PC-3 (cell line): ENCODE measurements around the gene TIMP3. TPM values are rescaled to one million over a fixed set of nuclear protein-coding genes. Genes with fewer than 3 reads are reported as not detected.

Experiments
- ATAC-seq: fragments of 200-7000 bp; cut with Tn5 transposase; 2 replicates; pipeline ENCODE4 v1.9.1; 2020; ENCODE audit warnings: mild to moderate bottlenecking, moderate library complexity
- BruUV-seq: library from RNA; stranded (reverse); fragments of 400-500 nt; replicated peaks from 2 replicates; lab custom pipeline; 2021; lab: Mats Ljungman, UMichigan
- CTCF ChIA-PET: fragments of 300-600 bp; sonication (Branson Sonifier 250); formaldehyde crosslinking; loops from one replicate; lab custom pipeline; 2022; ENCODE audit warnings: antibody characterized with exemption; lab: Charles Lee
- POLR2A ChIA-PET: fragments of 300-600 bp; sonication (Branson Sonifier 250); formaldehyde crosslinking; loops from one replicate; lab custom pipeline; 2022; ENCODE audit warnings: antibody characterized with exemption; ENCODE audit not compliant: unreplicated experiment; lab: Charles Lee
- DNase-seq: peaks from one replicate; pipeline ENCODE4 v3.0.0-alpha.2; 2015
- H2AFZ ChIP-seq: fragments of 300-600 bp; sonication (generic); 2 replicates; pipeline ENCODE4 v1.6.0; 2016; ENCODE audit warnings: antibody characterized with exemption, low read length
- H3F3A ChIP-seq: fragments of 300-600 bp; sonication (generic); one replicate; pipeline ENCODE4 v1.6.0; 2017; ENCODE audit warnings: antibody characterized with exemption, low read length, control low read depth, mild to moderate bottlenecking; ENCODE audit not compliant: unreplicated experiment
- H3K27ac ChIP-seq: fragments of 300-600 bp; sonication (generic); 2 replicates; pipeline ENCODE4 v1.5.1; 2016; ENCODE audit warnings: mild to moderate bottlenecking, low read length
- H3K27me3 ChIP-seq: fragments of 300-600 bp; sonication (generic); 2 replicates; pipeline ENCODE4 v1.6.1; 2016; ENCODE audit warnings: low read length, mixed read lengths
- H3K36me3 ChIP-seq: fragments of 300-600 bp; sonication (generic); 2 replicates; pipeline ENCODE4 v1.6.1; 2016; ENCODE audit warnings: low read depth, mixed run types, low read length, mixed read lengths
- H3K4me1 ChIP-seq: fragments of 300-600 bp; sonication (generic); 2 replicates; pipeline ENCODE4 v1.5.1; 2016; ENCODE audit warnings: low read length; ENCODE audit not compliant: insufficient read depth
- H3K4me2 ChIP-seq: fragments of 300-600 bp; sonication (generic); 2 replicates; pipeline ENCODE4 v1.6.0; 2016; ENCODE audit warnings: low read length
- H3K4me3 ChIP-seq: fragments of 300-600 bp; sonication (generic); 2 replicates; pipeline ENCODE4 v1.5.1; 2016; ENCODE audit warnings: mild to moderate bottlenecking, low read length, mixed read lengths
- H3K79me2 ChIP-seq: fragments of 300-600 bp; sonication (generic); 2 replicates; pipeline ENCODE4 v1.6.1; 2017; ENCODE audit warnings: low read length, mixed read lengths
- H3K9ac ChIP-seq: fragments of 300-600 bp; sonication (generic); 2 replicates; pipeline ENCODE4 v1.6.0; 2016; ENCODE audit warnings: mild to moderate bottlenecking, low read length
- H3K9me2 ChIP-seq: fragments of 300-600 bp; sonication (generic); replicated peaks from 2 replicates; pipeline ENCODE4 v1.6.1; 2016; ENCODE audit warnings: mixed run types, low read length, mixed read lengths
- H3K9me3 ChIP-seq: fragments of 300-600 bp; sonication (generic); 2 replicates; pipeline ENCODE4 v1.6.1; 2016; ENCODE audit warnings: low read length, mixed read lengths
- H4K20me1 ChIP-seq: fragments of 300-600 bp; sonication (generic); 2 replicates; pipeline ENCODE4 v1.6.1; 2016; ENCODE audit warnings: low read length, mixed read lengths
- CTCF ChIP-seq: fragments of 300-600 bp; sonication (generic); conservative IDR thresholded peaks from 2 replicates; pipeline ENCODE4 v1.5.1; 2017; ENCODE audit warnings: antibody characterized with exemption, low read depth, mild to moderate bottlenecking, low read length
- EZH2 ChIP-seq: fragments of 300-600 bp; sonication (generic); IDR thresholded peaks from one replicate; pipeline ENCODE4 v1.6.1; 2017; ENCODE audit warnings: antibody characterized with exemption, mild to moderate bottlenecking, low read length; ENCODE audit not compliant: unreplicated experiment
- EZH2phosphoT487 ChIP-seq: fragments of 300-600 bp; sonication (generic); IDR thresholded peaks from 2 replicates; pipeline ENCODE4 v1.6.1; 2018; ENCODE audit warnings: mild to moderate bottlenecking, antibody characterized with exemption, low read length, borderline replicate concordance
- intact Hi-C: fragments of 100-400 bp; cut with micrococcal nuclease; formaldehyde crosslinking; loops from 2 replicates; pipeline ENCODE4 v1.9.0; 2023
- total RNA-seq: library from RNA; depleted of rRNA; stranded (reverse); fragments of >200 nt; gene quantifications from 2 replicates; pipeline ENCODE4 v1.2.3, GENCODE V29; 2014

TIMP3 gene
- total RNA-seq, 1 experiment from 2014 or later, result not detected

- POLR2A ChIA-PET, result no interaction called here
- no TSS peak for BruUV-seq
- Histone ChIP-seq H3K4me3 (no peak overlapping the region), H3K27me3 (no peaks in the 10 kb centered on the region), H2AFZ (no peak overlapping the region), H3K9me2 (no peaks in the 10 kb centered on the region), H3K4me2 (no peak overlapping the region), H3K27ac (no peak overlapping the region), H3K79me2 (no peaks in the 10 kb centered on the region), H4K20me1 (no peaks in the 10 kb centered on the region), H3F3A (no peaks in the 10 kb centered on the region), H3K9me3 (no peaks in the 10 kb centered on the region), H3K36me3 (no peaks in the 10 kb centered on the region), H3K9ac (no peak overlapping the region), H3K4me1 (no peaks in the 10 kb centered on the region)
- intact Hi-C loops, result no loop called here
- DNase-seq (no peak), ATAC-seq (no peak)
- CTCF ChIA-PET, result no interaction called here
- no peak for TF ChIP-seq EZH2
- TF ChIP-seq CTCF, result no peak
- TF ChIP-seq EZH2phosphoT487, result no peak
Measured at GRCh38 chr22:32811788-32812545, 10.5 kb downstream of the TIMP3 start.

- H3K79me2 ChIP-seq, result no peaks in the 10 kb centered on the region
- H3K4me1 ChIP-seq, result no peaks in the 10 kb centered on the region
- H3K27me3 ChIP-seq, result no peaks in the 10 kb centered on the region
- no peaks in the 10 kb centered on the region for H3K9me2 ChIP-seq
- no peak for ATAC-seq
- H3K4me2 ChIP-seq, result no peak overlapping the region
- CTCF ChIA-PET, result no interaction called here
- BruUV-seq, result no TSS peak
- H4K20me1 ChIP-seq, result no peaks in the 10 kb centered on the region
- no peaks in the 10 kb centered on the region for H3K36me3 ChIP-seq
- no peaks in the 10 kb centered on the region for H3F3A ChIP-seq
- no peak overlapping the region for H2AFZ ChIP-seq
- H3K4me3 ChIP-seq, result no peak overlapping the region
- no peak overlapping the region for H3K27ac ChIP-seq
- TF ChIP-seq EZH2phosphoT487 (no peak), EZH2 (no peak), CTCF (no peak)
- POLR2A ChIA-PET, result no interaction called here
- H3K9ac ChIP-seq, result no peak overlapping the region
- no peak for DNase-seq
- intact Hi-C loops, result no loop called here
- H3K9me3 ChIP-seq, result no peaks in the 10 kb centered on the region
Measured at GRCh38 chr22:32814285-32814860, 12.9 kb downstream of the TIMP3 start.

GRCh38 chr22:32815059-32815458, 13.6 kb downstream of the TIMP3 start:
- Histone ChIP-seq H3K4me2 (no peak overlapping the region), H3K9ac (no peak overlapping the region), H3K36me3 (no peaks in the 10 kb centered on the region), H3K9me3 (no peaks in the 10 kb centered on the region), H3F3A (no peaks in the 10 kb centered on the region), H2AFZ (no peak overlapping the region), H3K27me3 (no peaks in the 10 kb centered on the region), H3K4me3 (no peak overlapping the region), H3K27ac (no peak overlapping the region), H3K4me1 (no peaks in the 10 kb centered on the region), H3K9me2 (no peaks in the 10 kb centered on the region), H3K79me2 (no peaks in the 10 kb centered on the region), H4K20me1 (no peaks in the 10 kb centered on the region)
- intact Hi-C loops, result no loop called here
- no TSS peak for BruUV-seq
- CTCF ChIA-PET, result no interaction called here
- no peak for ATAC-seq
- no peak for TF ChIP-seq EZH2phosphoT487
- no peak for TF ChIP-seq CTCF
- TF ChIP-seq EZH2, result no peak
- no peak for DNase-seq
- POLR2A ChIA-PET, result no interaction called here
